K562 (cell line): ENCODE results near the gene ZNF785. TPM values are rescaled to one million over a fixed set of nuclear protein-coding genes. Genes with fewer than 3 reads are reported as not detected.

Source experiments
- CHCHD3 ChIP-seq: fragments of 250-450 bp; sonication (Bioruptor Pico); IDR thresholded peaks from 2 replicates; pipeline ENCODE4 v2.1.2; 2022; ENCODE audit warnings: mild to moderate bottlenecking
- KLF10 ChIP-seq: fragments of 250-450 bp; sonication (Bioruptor Pico); IDR thresholded peaks from 2 replicates; pipeline ENCODE4 v1.6.1; 2021; ENCODE audit warnings: matching md5 sums
- NBN ChIP-seq: fragments of 450-650 bp; IDR thresholded peaks from 2 replicates; pipeline ENCODE4 v1.6.1; 2016; ENCODE audit warnings: low read depth, mild to moderate bottlenecking
- NCOA1 ChIP-seq: fragments of 450-650 bp; IDR thresholded peaks from 2 replicates; pipeline ENCODE4 v1.6.1; 2016; ENCODE audit warnings: low read depth
- RBM15 ChIP-seq: fragments of 200-400 bp; formaldehyde crosslinking; IDR thresholded peaks from 2 replicates; pipeline ENCODE4 v1.6.1; 2018; ENCODE audit warnings: mild to moderate bottlenecking, low read length, moderate library complexity; ENCODE audit not compliant: insufficient read depth
- polyA plus RNA-seq, 8 experiments: library from polyadenylated mRNA; depleted of rRNA in 4 of 8; stranded (reverse) in 5 of 8; unstranded in 3 of 8; fragments of >200 nt; fragmentation: Nextera tagmentation in 2 of 8; fragmentation: Illumina TruSeq in 1 of 8; extraction: Ambion mirVana in 2 of 8; extraction: Trizol in 1 of 8; gene quantifications; 2 replicates each; pipeline versions ENCODE4 v1.2.1 to v1.2.3, GENCODE V29; 2011 to 2014; ENCODE audit warnings: inconsistent platforms in 1 of 8, missing spikeins in 1 of 8
- total RNA-seq, 7 experiments: library from RNA; depleted of rRNA in 6 of 7; stranded (reverse); fragments of >200 nt in 6 of 7; fragmentation: Illumina TruSeq in 2 of 7; extraction: Trizol in 2 of 7; gene quantifications; 2 replicates each; pipeline versions ENCODE4 v1.2.1 to v1.2.3, GENCODE V29; 2011 to 2021; ENCODE audit warnings: low replicate concordance in 1 of 7
- TF ChIP-seq, protein P1 (sequence below): fragments of 450-650 bp; formaldehyde crosslinking; IDR thresholded peaks from 2 replicates; pipeline ENCODE4 v1.4.0; 2022; ENCODE audit warnings: mild to moderate bottlenecking, moderate library complexity
- TF ChIP-seq, protein P2 (sequence below): fragments of 450-650 bp; formaldehyde crosslinking; IDR thresholded peaks from 2 replicates; pipeline ENCODE4 v1.4.0; 2020; ENCODE audit warnings: mild to moderate bottlenecking, moderate library complexity
- TF ChIP-seq, protein P3 (sequence below): fragments of 450-650 bp; IDR thresholded peaks from 2 replicates; pipeline ENCODE4 v1.6.1; 2018; ENCODE audit not compliant: partially characterized antibody

The ZNF785 gene
- total and polyA plus RNA-seq, 9 of the 15 experiments (the other 6 are each of a cell fraction or from before 2014, with no cell fraction given) = 0.64 to 11.0 (median 6.4) TPM

GRCh38 chr16:30562021-30562420, 23.5 kb downstream of the ZNF785 start (continued):
- TF ChIP-seq, protein P1, sequence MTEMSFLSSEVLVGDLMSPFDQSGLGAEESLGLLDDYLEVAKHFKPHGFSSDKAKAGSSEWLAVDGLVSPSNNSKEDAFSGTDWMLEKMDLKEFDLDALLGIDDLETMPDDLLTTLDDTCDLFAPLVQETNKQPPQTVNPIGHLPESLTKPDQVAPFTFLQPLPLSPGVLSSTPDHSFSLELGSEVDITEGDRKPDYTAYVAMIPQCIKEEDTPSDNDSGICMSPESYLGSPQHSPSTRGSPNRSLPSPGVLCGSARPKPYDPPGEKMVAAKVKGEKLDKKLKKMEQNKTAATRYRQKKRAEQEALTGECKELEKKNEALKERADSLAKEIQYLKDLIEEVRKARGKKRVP = no peak
- TF ChIP-seq CHCHD3 (CRISPR knock-in tag) (no peak), RBM15 (no peak), NBN (no peak), NCOA1 (no peak), KLF10 (no peak)
- TF ChIP-seq, protein P2, sequence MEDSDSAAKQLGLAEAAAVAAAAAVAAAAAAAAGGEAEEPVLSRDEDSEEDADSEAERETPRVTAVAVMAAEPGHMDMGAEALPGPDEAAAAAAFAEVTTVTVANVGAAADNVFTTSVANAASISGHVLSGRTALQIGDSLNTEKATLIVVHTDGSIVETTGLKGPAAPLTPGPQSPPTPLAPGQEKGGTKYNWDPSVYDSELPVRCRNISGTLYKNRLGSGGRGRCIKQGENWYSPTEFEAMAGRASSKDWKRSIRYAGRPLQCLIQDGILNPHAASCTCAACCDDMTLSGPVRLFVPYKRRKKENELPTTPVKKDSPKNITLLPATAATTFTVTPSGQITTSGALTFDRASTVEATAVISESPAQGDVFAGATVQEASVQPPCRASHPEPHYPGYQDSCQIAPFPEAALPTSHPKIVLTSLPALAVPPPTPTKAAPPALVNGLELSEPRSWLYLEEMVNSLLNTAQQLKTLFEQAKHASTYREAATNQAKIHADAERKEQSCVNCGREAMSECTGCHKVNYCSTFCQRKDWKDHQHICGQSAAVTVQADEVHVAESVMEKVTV = no peak
- TF ChIP-seq, protein P3, sequence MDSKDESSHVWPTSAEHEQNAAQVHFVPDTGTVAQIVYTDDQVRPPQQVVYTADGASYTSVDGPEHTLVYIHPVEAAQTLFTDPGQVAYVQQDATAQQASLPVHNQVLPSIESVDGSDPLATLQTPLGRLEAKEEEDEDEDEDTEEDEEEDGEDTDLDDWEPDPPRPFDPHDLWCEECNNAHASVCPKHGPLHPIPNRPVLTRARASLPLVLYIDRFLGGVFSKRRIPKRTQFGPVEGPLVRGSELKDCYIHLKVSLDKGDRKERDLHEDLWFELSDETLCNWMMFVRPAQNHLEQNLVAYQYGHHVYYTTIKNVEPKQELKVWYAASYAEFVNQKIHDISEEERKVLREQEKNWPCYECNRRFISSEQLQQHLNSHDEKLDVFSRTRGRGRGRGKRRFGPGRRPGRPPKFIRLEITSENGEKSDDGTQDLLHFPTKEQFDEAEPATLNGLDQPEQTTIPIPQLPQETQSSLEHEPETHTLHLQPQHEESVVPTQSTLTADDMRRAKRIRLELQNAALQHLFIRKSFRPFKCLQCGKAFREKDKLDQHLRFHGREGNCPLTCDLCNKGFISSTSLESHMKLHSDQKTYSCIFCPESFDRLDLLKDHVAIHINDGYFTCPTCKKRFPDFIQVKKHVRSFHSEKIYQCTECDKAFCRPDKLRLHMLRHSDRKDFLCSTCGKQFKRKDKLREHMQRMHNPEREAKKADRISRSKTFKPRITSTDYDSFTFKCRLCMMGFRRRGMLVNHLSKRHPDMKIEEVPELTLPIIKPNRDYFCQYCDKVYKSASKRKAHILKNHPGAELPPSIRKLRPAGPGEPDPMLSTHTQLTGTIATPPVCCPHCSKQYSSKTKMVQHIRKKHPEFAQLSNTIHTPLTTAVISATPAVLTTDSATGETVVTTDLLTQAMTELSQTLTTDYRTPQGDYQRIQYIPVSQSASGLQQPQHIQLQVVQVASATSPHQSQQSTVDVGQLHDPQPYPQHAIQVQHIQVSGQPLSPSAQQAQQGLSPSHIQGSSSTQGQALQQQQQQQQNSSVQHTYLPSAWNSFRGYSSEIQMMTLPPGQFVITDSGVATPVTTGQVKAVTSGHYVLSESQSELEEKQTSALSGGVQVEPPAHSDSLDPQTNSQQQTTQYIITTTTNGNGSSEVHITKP = no peak
